ENCODE results near the gene RTCA. TPM values are rescaled to one million over a fixed set of nuclear protein-coding genes. Genes with fewer than 3 reads are reported as not detected.

Gene RTCA
- total RNA-seq, 2 donors from 2014 or later, result 10.2 to 18.7 TPM

GRCh38 chr1:100249155-100249536 lies 16.9 kb upstream of the RTCA start:
- intact Hi-C loops (cut with DNase I), result no loop called here
- Histone ChIP-seq H3K4me1 (peaks cover 36% of the 10 kb centered on the region), H3K27ac (peak overlapping the region; percentile 85 to 95 (median 88))

GRCh38 chr1:100249537-100250257 lies 16.3 kb upstream of the RTCA start, which contains the start of gene DBT:
DBT (minus strand) TSS chr1:100249834; CDS start chr1:100249820, 14 bp downstream.
- WGBS, 2 donors, result 0% methylated on average over 25 to 31 of the region's 31 CpGs
- DNase-seq, result peak; percentile 95 to 97 (median 96)
- TF ChIP-seq CTCF (IDR thresholded peaks at IDR 0.05), result peak in 1 of 7 experiments; percentile 6
- peak; percentile 91 to 99 (median 96) for TF ChIP-seq POLR2A (IDR thresholded peaks at IDR 0.05)
- Histone ChIP-seq H3K4me3 (peak within 1 kb of the TSS; percentile 46 to 91), H3K27me3 (no peaks in the 10 kb centered on the region), H3K4me1 (peaks cover 36% of the 10 kb centered on the region), H3K36me3 (replicated peaks in 1 of 2; ENCODE audit: insufficient read depth in 1 of 2, low read depth in 2 of 2) (no peaks in the 10 kb centered on the region), H3K9me3 (no peaks in the 10 kb centered on the region), H3K27ac (peak within 1 kb of the TSS; percentile 85 to 95 (median 88))
- ATAC-seq, result peak; percentile 100
- intact Hi-C loops (cut with DNase I), result no loop called here

More at GRCh38 chr1:100249155-100249536, 16.9 kb upstream of the RTCA start:
- H3K36me3 ChIP-seq (replicated peaks in 1 of 2; ENCODE audit: insufficient read depth in 1 of 2, low read depth in 2 of 2), result no peaks in the 10 kb centered on the region
- no peaks in the 10 kb centered on the region for H3K27me3 ChIP-seq
- H3K9me3 ChIP-seq, result no peaks in the 10 kb centered on the region
- no peak for ATAC-seq
- DNase-seq, result no peak
- WGBS, 2 donors, result 0% methylated on average over 12 of the region's 12 CpGs
- TF ChIP-seq CTCF (IDR thresholded peaks at IDR 0.05) (no peak), POLR2A (IDR thresholded peaks at IDR 0.05) (no peak)
- H3K4me3 ChIP-seq, result peak overlapping the region; percentile 46 to 91

- no peaks in the 10 kb centered on the region for H3K36me3 ChIP-seq (replicated peaks in 1 of 2; ENCODE audit: insufficient read depth in 1 of 2, low read depth in 2 of 2)
- DNase-seq (no peak), ATAC-seq (no peak)
- TF ChIP-seq CTCF (IDR thresholded peaks at IDR 0.05) (no peak), POLR2A (IDR thresholded peaks at IDR 0.05) (no peak)
- peaks cover 36% of the 10 kb centered on the region for H3K4me1 ChIP-seq
- intact Hi-C loops (cut with DNase I), result no loop called here
- peak overlapping the region; percentile 12 to 95 (median 88) for H3K27ac ChIP-seq
- WGBS, 2 donors, result 0% methylated on average over 1 of the region's 1 CpG
- no peaks in the 10 kb centered on the region for H3K9me3 ChIP-seq
- H3K4me3 ChIP-seq, result peak overlapping the region in 1 of 2 donors; percentile 46
- H3K27me3 ChIP-seq, result no peaks in the 10 kb centered on the region
These were observed 15.8 kb upstream of the RTCA start for GRCh38 chr1:100250264-100250663.

- TF ChIP-seq POLR2A (IDR thresholded peaks at IDR 0.05) (no peak), CTCF (IDR thresholded peaks at IDR 0.05) (no peak)
- Histone ChIP-seq H3K4me1 (peaks cover 32% of the 10 kb centered on the region), H3K27ac (no peak overlapping the region), H3K4me3 (no peak overlapping the region), H3K9me3 (no peaks in the 10 kb centered on the region), H3K27me3 (no peaks in the 10 kb centered on the region), H3K36me3 (replicated peaks in 1 of 2; ENCODE audit: insufficient read depth in 1 of 2, low read depth in 2 of 2) (no peaks in the 10 kb centered on the region)
- ATAC-seq, result no peak
- DNase-seq, result no peak
- WGBS, 2 donors, result 88 to 91% methylated on average over 3 of the region's 3 CpGs
- intact Hi-C loops (cut with DNase I), result no loop called here
These were observed 15.2 kb upstream of the RTCA start for GRCh38 chr1:100250807-100251206.

GRCh38 chr1:100252901-100253300 lies 13.1 kb upstream of the RTCA start:
- intact Hi-C loops (cut with DNase I), result no loop called here
- H3K4me1 ChIP-seq, result peaks cover 19% of the 10 kb centered on the region
- TF ChIP-seq POLR2A (IDR thresholded peaks at IDR 0.05) (no peak), CTCF (IDR thresholded peaks at IDR 0.05) (no peak)
- H3K27ac ChIP-seq, result no peak overlapping the region
- no peak for ATAC-seq
- no peaks in the 10 kb centered on the region for H3K27me3 ChIP-seq
- no peak for DNase-seq
- 30 to 33% methylated on average over 4 of the region's 4 CpGs for WGBS, 2 donors
- no peaks in the 10 kb centered on the region for H3K36me3 ChIP-seq (replicated peaks in 1 of 2; ENCODE audit: insufficient read depth in 1 of 2, low read depth in 2 of 2)
- no peaks in the 10 kb centered on the region for H3K9me3 ChIP-seq
- H3K4me3 ChIP-seq, result no peak overlapping the region
